Erythroblast (primary cell): ENCODE data around the gene DUS1L.

Source experiments
- GATA1 ChIP-seq: IDR thresholded peaks from 2 replicates; pipeline ENCODE4 v1.6.1; 2011; ENCODE audit warnings: low read depth, mild to moderate bottlenecking, control low read depth, low read length, moderate library complexity
- POLR2A ChIP-seq: IDR thresholded peaks from 2 replicates; pipeline ENCODE4 v1.6.1; 2011; ENCODE audit warnings: mild to moderate bottlenecking, low read length

DNA sequence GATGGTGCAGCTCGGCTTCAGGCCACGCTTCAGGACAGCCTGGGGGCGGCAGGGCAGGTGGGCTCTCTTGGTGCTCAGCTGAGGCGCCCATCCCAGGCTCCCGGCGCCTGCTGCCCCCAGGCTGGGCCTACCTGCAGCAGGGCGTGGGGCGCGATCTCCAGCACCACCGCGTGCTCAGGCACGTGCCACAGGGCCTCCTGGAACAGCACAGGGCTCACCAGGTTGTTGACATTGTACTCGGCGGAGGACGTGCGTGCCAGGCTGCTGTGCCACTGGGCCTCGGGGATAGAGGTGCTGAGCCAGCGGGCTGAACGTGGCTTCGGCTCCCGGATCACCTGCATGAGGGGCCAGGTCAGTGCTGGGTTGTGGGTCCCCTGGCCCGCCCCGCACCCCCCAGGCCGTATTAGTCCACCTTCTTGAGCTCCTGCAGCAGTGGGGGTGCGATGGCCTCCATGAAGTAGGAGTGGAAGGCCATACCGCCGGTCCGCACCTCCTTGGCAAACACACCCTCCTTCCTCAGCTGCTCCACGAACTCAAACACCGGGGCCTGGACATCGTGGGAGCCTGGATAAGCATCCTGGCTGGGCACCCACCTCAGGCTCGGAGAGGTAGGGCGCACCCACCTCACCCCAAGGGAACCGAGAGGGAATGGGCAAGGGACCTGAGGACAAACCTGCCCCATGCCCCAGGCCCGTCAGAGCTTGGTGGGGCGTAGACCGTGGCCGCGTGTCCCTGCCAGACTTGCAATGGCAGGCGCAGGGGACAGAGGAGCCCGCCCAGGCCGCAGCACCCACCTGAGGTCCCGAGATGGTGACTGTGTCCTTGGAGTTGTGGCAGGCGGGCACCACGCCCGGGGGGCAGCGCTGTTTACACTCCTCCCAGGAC, 23.5 kb upstream of the DUS1L start:
- no peak for TF ChIP-seq POLR2A
- no peak for TF ChIP-seq GATA1
